IPS-15b (cell line): ENCODE data around the gene CDC42SE2.
"Not testable (repeated sequence)": the region's sequence is repeated elsewhere in the genome, so short reads cannot be mapped to it uniquely, and the experiment has no call there.

Experiments used
- H3K27me3 ChIP-seq: one replicate; pipeline ENCODE4 v1.6.1; 2013; ENCODE audit warnings: low read length; ENCODE audit not compliant: control insufficient read depth, insufficient read depth
- H3K36me3 ChIP-seq: one replicate; pipeline ENCODE4 v1.6.1; 2013; ENCODE audit warnings: low read length; ENCODE audit not compliant: control insufficient read depth, insufficient read depth
- H3K4me1 ChIP-seq: one replicate; pipeline ENCODE4 v1.6.1; 2013; ENCODE audit warnings: mild to moderate bottlenecking, low read length; ENCODE audit not compliant: control insufficient read depth, insufficient read depth
- H3K4me3 ChIP-seq: one replicate; pipeline ENCODE4 v1.5.1; 2013; ENCODE audit warnings: low read depth, low read length
- H3K9ac ChIP-seq: one replicate; pipeline ENCODE4 v1.6.1; 2013; ENCODE audit warnings: low read depth, mild to moderate bottlenecking, low read length
- H3K9me3 ChIP-seq: one replicate; pipeline ENCODE4 v1.6.1; 2013; ENCODE audit warnings: mild to moderate bottlenecking, low read length; ENCODE audit not compliant: control insufficient read depth, insufficient read depth

The CDC42SE2 gene

GRCh38 chr5:131387255-131387654 lies 123.4 kb downstream of the CDC42SE2 start:
- Histone ChIP-seq H3K36me3 (no peaks in the 10 kb centered on the region), H3K9me3 (no peaks in the 10 kb centered on the region), H3K9ac (no peak overlapping the region), H3K4me1 (peaks cover 2% of the 10 kb centered on the region), H3K4me3 (no peak overlapping the region), H3K27me3 (no peaks in the 10 kb centered on the region)

DNA sequence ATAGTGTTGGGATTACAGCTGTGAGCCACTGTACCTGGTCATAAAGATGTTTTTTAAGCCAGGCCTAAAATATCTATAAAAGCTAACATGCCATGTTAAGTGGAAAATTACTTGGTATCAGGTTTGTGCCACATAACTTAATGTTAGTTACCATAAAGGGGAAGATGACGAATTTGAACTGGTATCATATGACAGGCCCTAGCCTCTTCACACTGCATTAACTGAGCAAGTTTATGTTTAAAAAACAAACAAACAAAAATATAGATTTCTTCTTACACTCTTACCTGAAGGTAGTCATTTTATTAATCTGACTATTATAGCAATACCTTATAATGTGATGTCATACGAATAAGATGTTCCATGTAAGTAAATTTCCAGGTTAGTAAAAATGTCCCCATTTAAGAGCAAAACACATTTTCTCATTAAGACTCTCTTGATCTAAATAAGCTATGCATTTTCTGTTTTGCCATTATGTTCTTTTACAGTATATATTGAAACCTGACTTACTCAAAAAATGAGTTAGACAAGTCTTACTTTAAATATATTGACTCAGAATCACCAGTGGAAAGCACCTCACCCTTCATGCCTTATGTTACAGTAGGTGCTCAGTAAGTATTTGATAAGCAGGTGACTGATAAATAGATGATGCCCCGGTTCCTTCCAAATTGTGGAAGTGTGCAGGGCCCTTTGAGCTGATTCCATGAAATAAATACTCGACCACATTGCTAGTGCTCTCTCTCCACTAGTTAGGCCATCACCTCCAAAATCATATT lies 125.4 kb downstream of the CDC42SE2 start:
- no peaks in the 10 kb centered on the region for H3K27me3 ChIP-seq
- peaks cover 2% of the 10 kb centered on the region for H3K4me1 ChIP-seq
- no peak overlapping the region for H3K4me3 ChIP-seq
- H3K9ac ChIP-seq = no peak overlapping the region
- no peaks in the 10 kb centered on the region for H3K36me3 ChIP-seq
- no peaks in the 10 kb centered on the region for H3K9me3 ChIP-seq

DNA sequence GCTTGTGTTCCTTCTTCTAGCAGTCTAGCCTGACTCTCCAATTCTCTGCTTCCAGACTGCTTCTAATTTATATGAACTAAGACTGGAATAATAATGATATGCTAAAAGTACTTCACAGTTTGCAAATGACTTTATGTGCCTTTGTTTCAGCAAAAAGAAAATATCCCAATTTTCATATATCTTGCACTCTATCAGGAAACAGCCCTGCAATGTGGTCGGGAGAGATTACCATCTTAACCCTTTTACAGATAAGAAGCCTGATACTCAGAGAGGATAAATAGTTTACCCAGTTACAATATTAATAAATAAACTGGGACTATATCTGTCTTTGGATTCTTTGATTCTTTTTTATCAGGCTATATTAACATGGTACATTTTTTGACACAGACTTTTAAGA lies 126.0 kb downstream of the CDC42SE2 start:
- no peaks in the 10 kb centered on the region for H3K36me3 ChIP-seq
- no peak overlapping the region for H3K4me3 ChIP-seq
- peaks cover 2% of the 10 kb centered on the region for H3K4me1 ChIP-seq
- no peaks in the 10 kb centered on the region for H3K27me3 ChIP-seq
- no peaks in the 10 kb centered on the region for H3K9me3 ChIP-seq
- H3K9ac ChIP-seq = no peak overlapping the region

- no peaks in the 10 kb centered on the region for H3K36me3 ChIP-seq
- H3K9me3 ChIP-seq = no peaks in the 10 kb centered on the region
- H3K4me1 ChIP-seq = no peaks in the 10 kb centered on the region
- H3K9ac ChIP-seq = no peak overlapping the region
- no peaks in the 10 kb centered on the region for H3K27me3 ChIP-seq
- no peak overlapping the region for H3K4me3 ChIP-seq
Observed at GRCh38 chr5:131392466-131393095, 128.7 kb downstream of the CDC42SE2 start.

- H3K4me3 ChIP-seq = no peak overlapping the region
- no peaks in the 10 kb centered on the region for H3K4me1 ChIP-seq
- H3K36me3 ChIP-seq = no peaks in the 10 kb centered on the region
- no peak overlapping the region for H3K9ac ChIP-seq
- H3K9me3 ChIP-seq = no peaks in the 10 kb centered on the region
- H3K27me3 ChIP-seq = no peaks in the 10 kb centered on the region
Observed at GRCh38 chr5:131393498-131393968, 129.7 kb downstream of the CDC42SE2 start.

DNA sequence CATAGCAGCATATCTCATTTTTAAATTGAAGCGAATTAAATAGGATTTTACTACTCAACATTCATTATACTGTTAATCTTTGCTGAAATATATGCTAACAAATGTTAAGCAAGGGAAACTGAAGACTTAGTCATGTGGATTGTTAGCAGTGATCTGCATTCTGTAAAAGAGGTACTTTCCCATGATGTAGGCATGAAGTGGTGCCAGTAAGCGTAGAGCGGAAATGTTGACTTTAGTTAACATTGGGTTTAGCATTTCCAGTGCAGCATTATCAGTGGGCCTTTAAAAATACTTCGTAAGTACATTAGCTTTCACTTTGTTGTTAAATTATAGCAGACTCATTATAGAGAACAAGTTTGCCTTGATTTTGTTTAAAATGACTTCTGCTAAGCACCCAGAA lies 130.3 kb downstream of the CDC42SE2 start:
- Histone ChIP-seq H3K27me3 (no peaks in the 10 kb centered on the region), H3K9me3 (no peaks in the 10 kb centered on the region), H3K4me1 (no peaks in the 10 kb centered on the region), H3K9ac (no peak overlapping the region), H3K4me3 (no peak overlapping the region), H3K36me3 (no peaks in the 10 kb centered on the region)

DNA sequence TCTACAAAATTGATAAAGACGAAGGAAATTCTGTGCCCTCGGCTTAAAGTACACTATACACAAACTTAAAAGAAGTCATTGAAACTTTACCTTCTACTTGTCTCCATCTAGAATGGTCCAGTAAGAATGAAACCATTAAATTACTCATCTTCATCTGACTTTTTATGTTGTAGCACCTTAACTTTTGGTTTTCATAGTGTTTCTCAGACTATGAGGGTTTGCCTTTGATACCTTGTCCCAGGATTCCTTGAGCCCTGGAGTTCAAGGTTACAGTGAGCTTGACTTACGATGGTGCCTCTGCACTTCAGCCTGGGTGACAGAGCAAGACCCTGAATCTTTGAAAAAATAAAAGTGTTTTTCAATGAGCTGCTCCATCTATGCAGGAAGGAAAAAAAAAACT lies 132.2 kb downstream of the CDC42SE2 start:
- Histone ChIP-seq H3K9ac (no peak overlapping the region), H3K9me3 (no peaks in the 10 kb centered on the region), H3K4me3 (no peak overlapping the region), H3K4me1 (no peaks in the 10 kb centered on the region), H3K27me3 (no peaks in the 10 kb centered on the region), H3K36me3 (no peaks in the 10 kb centered on the region)

DNA sequence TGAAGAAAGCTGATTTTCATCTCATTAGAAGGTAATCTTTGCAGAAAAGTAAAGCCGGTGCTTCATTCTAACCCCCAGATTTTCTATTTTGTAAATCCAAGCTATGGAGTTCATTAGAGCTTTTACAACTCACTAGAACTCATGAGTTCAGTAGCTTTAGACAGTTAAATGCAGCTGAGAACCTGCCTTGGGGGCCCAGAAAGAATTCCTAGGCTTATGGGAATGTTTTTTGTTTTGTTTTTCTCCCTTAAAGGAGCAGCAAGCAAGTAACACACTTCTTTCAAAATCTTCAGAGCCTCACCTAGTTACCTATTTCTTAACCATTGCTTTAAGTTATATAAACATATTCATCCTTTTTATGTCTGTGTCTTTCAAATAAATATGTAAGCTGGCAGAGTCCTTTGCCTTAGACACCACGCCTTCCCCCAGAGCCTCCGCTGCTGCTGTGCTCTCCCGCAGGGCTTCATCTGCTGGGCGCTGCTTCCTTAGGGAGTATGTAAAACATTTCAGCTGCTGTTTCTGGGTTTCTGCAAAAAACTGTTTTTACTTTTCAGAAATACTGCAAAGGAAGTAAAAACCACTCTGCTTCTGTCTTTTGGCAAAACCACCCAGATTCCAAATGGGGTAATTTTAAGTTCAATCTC lies 132.9 kb downstream of the CDC42SE2 start:
- H3K27me3 ChIP-seq = no peaks in the 10 kb centered on the region
- no peaks in the 10 kb centered on the region for H3K4me1 ChIP-seq
- no peaks in the 10 kb centered on the region for H3K9me3 ChIP-seq
- H3K36me3 ChIP-seq = no peaks in the 10 kb centered on the region
- H3K4me3 ChIP-seq = no peak overlapping the region
- H3K9ac ChIP-seq = no peak overlapping the region

GRCh38 chr5:131399007-131399406 lies 135.2 kb downstream of the CDC42SE2 start:
- H3K4me3 ChIP-seq, H3K4me1 ChIP-seq, H3K27me3 ChIP-seq, H3K9ac ChIP-seq, H3K36me3 ChIP-seq, H3K9me3 ChIP-seq: not testable (repeated sequence)

- no peak overlapping the region for H3K9ac ChIP-seq
- H3K9me3 ChIP-seq = no peaks in the 10 kb centered on the region
- no peaks in the 10 kb centered on the region for H3K36me3 ChIP-seq
- H3K27me3 ChIP-seq = no peaks in the 10 kb centered on the region
- no peak overlapping the region for H3K4me3 ChIP-seq
- H3K4me1 ChIP-seq = no peaks in the 10 kb centered on the region
Observed at GRCh38 chr5:131400585-131400984, 136.7 kb downstream of the CDC42SE2 start.

GRCh38 chr5:131405674-131406073 lies 141.8 kb downstream of the CDC42SE2 start:
- Histone ChIP-seq H3K27me3 (no peaks in the 10 kb centered on the region), H3K9me3 (no peaks in the 10 kb centered on the region), H3K9ac (no peak overlapping the region), H3K4me3 (no peak overlapping the region), H3K36me3 (peaks cover 3% of the 10 kb centered on the region), H3K4me1 (no peaks in the 10 kb centered on the region)

DNA sequence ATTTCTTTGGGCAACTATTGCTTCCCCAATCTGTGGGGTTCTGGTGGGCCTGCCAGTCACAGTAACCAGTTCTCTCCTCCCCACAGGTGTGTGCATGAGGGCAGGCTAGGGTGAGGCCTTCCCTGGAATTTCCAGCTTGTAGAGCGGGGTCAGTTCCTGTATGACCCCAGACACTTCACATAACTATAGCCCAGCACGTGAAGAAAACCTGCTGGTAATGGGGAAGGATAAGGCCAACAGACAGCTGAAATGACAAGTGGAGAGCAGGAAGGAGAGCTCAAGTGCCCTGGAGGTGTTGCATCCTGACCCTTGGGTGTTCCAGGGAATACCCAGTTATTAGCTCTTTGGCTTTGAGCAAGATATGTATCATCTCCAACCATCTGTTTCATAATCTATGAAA lies 142.2 kb downstream of the CDC42SE2 start:
- no peaks in the 10 kb centered on the region for H3K27me3 ChIP-seq
- H3K9me3 ChIP-seq = no peaks in the 10 kb centered on the region
- no peaks in the 10 kb centered on the region for H3K4me1 ChIP-seq
- peaks cover 3% of the 10 kb centered on the region for H3K36me3 ChIP-seq
- no peak overlapping the region for H3K4me3 ChIP-seq
- H3K9ac ChIP-seq = no peak overlapping the region
